Prostate gland (tissue), 2 donors: Measurements from ENCODE around the gene RPL22L1.

Experiments
- POLR2A ChIP-seq: fragments of 450-650 bp; IDR thresholded peaks from one replicate; pipeline ENCODE4 v1.6.1; 2016; ENCODE audit warnings: antibody characterized with exemption, mild to moderate bottlenecking
- POLR2AphosphoS5 ChIP-seq: sonication (generic); formaldehyde crosslinking; IDR thresholded peaks from one replicate; pipeline ENCODE4 v1.6.1; 2017; ENCODE audit warnings: antibody characterized with exemption
- TF ChIP-seq, protein P1 (sequence below), 4 experiments: fragments of 200-600 bp in 2 of 4; fragments of 450-650 bp in 2 of 4; sonication (generic) in 2 of 4; IDR thresholded peaks; 1 replicate in 3 of 4; 2 replicates in 1 of 4; pipeline ENCODE4 v1.5.1; 2016 to 2019; ENCODE audit warnings: antibody characterized with exemption in 4 of 4, mild to moderate bottlenecking in 2 of 4, moderate library complexity in 2 of 4

- TF ChIP-seq, protein P1, sequence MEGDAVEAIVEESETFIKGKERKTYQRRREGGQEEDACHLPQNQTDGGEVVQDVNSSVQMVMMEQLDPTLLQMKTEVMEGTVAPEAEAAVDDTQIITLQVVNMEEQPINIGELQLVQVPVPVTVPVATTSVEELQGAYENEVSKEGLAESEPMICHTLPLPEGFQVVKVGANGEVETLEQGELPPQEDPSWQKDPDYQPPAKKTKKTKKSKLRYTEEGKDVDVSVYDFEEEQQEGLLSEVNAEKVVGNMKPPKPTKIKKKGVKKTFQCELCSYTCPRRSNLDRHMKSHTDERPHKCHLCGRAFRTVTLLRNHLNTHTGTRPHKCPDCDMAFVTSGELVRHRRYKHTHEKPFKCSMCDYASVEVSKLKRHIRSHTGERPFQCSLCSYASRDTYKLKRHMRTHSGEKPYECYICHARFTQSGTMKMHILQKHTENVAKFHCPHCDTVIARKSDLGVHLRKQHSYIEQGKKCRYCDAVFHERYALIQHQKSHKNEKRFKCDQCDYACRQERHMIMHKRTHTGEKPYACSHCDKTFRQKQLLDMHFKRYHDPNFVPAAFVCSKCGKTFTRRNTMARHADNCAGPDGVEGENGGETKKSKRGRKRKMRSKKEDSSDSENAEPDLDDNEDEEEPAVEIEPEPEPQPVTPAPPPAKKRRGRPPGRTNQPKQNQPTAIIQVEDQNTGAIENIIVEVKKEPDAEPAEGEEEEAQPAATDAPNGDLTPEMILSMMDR (IDR thresholded peaks at IDR 0.05) = no peak
- no peak for TF ChIP-seq POLR2A
- TF ChIP-seq POLR2AphosphoS5 = no peak
Observed at GRCh38 chr3:170889132-170889531, 19.1 kb upstream of the RPL22L1 start.
